HG03521 (cell line): ENCODE data around the gene MLXIP.

ENCODE experiments used
- ATAC-seq: cut with Tn5 transposase; IDR thresholded peaks from one replicate; pipeline ENCODE4 v1.9.1; 2021; ENCODE audit warnings: mild to moderate bottlenecking, moderate library complexity; ENCODE audit not compliant: unreplicated experiment

The MLXIP gene

GRCh38 chr12:122123761-122124145, 45.2 kb downstream of the MLXIP start:
- no peak for ATAC-seq

GRCh38 chr12:122124370-122124769, 45.8 kb downstream of the MLXIP start:
- no peak for ATAC-seq

- ATAC-seq, result no peak
Measured at GRCh38 chr12:122125452-122126341, 47.1 kb downstream of the MLXIP start.

GRCh38 chr12:122126342-122126635, 47.7 kb downstream of the MLXIP start:
- no peak for ATAC-seq

- no peak for ATAC-seq
Measured at GRCh38 chr12:122126713-122127597, 48.4 kb downstream of the MLXIP start.

- no peak for ATAC-seq
Measured at GRCh38 chr12:122127839-122128238, 49.3 kb downstream of the MLXIP start.

- no peak for ATAC-seq
Measured at GRCh38 chr12:122128481-122128880, 49.9 kb downstream of the MLXIP start.

- ATAC-seq, result no peak
Measured at GRCh38 chr12:122129131-122129530, 50.6 kb downstream of the MLXIP start.

- ATAC-seq, result no peak
Measured at GRCh38 chr12:122130150-122130549, 51.6 kb downstream of the MLXIP start.

GRCh38 chr12:122133192-122133950, 54.8 kb downstream of the MLXIP start:
- ATAC-seq, result no peak

- ATAC-seq, result no peak
Measured at GRCh38 chr12:122135437-122136031, 57.0 kb downstream of the MLXIP start.

GRCh38 chr12:122137229-122137628, 58.7 kb downstream of the MLXIP start:
- ATAC-seq, result no peak

- ATAC-seq, result no peak
Measured at GRCh38 chr12:122137681-122138080, 59.1 kb downstream of the MLXIP start.

GRCh38 chr12:122138181-122138580, 59.6 kb downstream of the MLXIP start:
- no peak for ATAC-seq

- ATAC-seq, result no peak
Measured at GRCh38 chr12:122138616-122139015, 60.1 kb downstream of the MLXIP start.

- no peak for ATAC-seq
Measured at GRCh38 chr12:122139266-122139665, 60.7 kb downstream of the MLXIP start.

GRCh38 chr12:122139941-122140340, 61.4 kb downstream of the MLXIP start:
- ATAC-seq, result no peak

GRCh38 chr12:122140467-122141257, 62.1 kb downstream of the MLXIP start:
- no peak for ATAC-seq

- ATAC-seq, result no peak
Measured at GRCh38 chr12:122141911-122142725, 63.6 kb downstream of the MLXIP start.
